Body of pancreas (tissue), 4 donors: Measurements from ENCODE around the gene GRHPR. TPM values are rescaled to one million over a fixed set of nuclear protein-coding genes. Genes with fewer than 3 reads are reported as not detected.

ENCODE experiments used
- ATAC-seq: fragments of 150-250 bp; one replicate; pipeline ENCODE4 v1.9.1; 2016
- DNase-seq, 4 donors: peaks; one replicate each; pipeline ENCODE4 v3.0.0-alpha.2; 2019
- H3K27ac ChIP-seq, 4 donors: fragments of 200-600 bp; sonication (generic); 1 replicate in 3 of 4; 2 replicates in 1 of 4; pipeline versions ENCODE4 v1.5.1 to v1.6.1; 2016 to 2019; ENCODE audit warnings: mild to moderate bottlenecking in 1 of 4, mixed read lengths in 1 of 4, moderate library complexity in 1 of 4
- H3K27me3 ChIP-seq, 2 donors: fragments of 200-600 bp; sonication (generic); one replicate each; pipeline ENCODE4 v1.6.0; 2016; ENCODE audit warnings: mild to moderate bottlenecking in 1 of 2
- H3K36me3 ChIP-seq, 2 donors: fragments of 200-600 bp; sonication (generic); replicated peaks in 1 of 2; 2 replicates each; pipeline ENCODE4 v1.5.1; 2016; ENCODE audit warnings: low read depth in 2 of 2; ENCODE audit not compliant: insufficient read depth in 1 of 2
- H3K4me1 ChIP-seq: fragments of 200-600 bp; sonication (generic); one replicate; pipeline ENCODE4 v1.6.0; 2016
- H3K4me3 ChIP-seq, 2 donors: fragments of 200-600 bp; sonication (generic); 1 replicate in 1 of 2; 2 replicates in 1 of 2; pipeline ENCODE4 v1.5.1; 2016 to 2019
- H3K9me3 ChIP-seq, 3 donors: fragments of 200-600 bp; sonication (generic); 1 replicate in 2 of 3; 2 replicates in 1 of 3; pipeline ENCODE4 v1.5.1; 2016
- POLR2A ChIP-seq, 3 donors: fragments of 450-650 bp; IDR thresholded peaks; one replicate each; pipeline ENCODE4 v1.6.1; 2016; ENCODE audit warnings: antibody characterized with exemption in 3 of 3, mild to moderate bottlenecking in 2 of 3
- WGBS, 2 donors: methylation state at CpG; one replicate each; pipeline ENCODE4 v1.1.5; 2017; 5-methylcytosine and 5-hydroxymethylcytosine counted together
- intact Hi-C: fragments of 100-400 bp; cut with DNase I; formaldehyde crosslinking; loops from one replicate; pipeline ENCODE4 v1.15.1; 2023
- total RNA-seq, 2 donors: library from RNA; depleted of rRNA; stranded (reverse); fragments of >200 nt; gene quantifications; one replicate each; pipeline ENCODE4 v1.1.0, GENCODE V29; 2016
- TF ChIP-seq, protein P1 (sequence below), 7 experiments: fragments of 450-650 bp in 4 of 7; fragments of 200-600 bp in 3 of 7; sonication (generic) in 3 of 7; IDR thresholded peaks; one replicate each; pipeline ENCODE4 v1.5.1; 2016 to 2019; ENCODE audit warnings: antibody characterized with exemption in 7 of 7

The GRHPR gene
- total RNA-seq, 2 donors from 2014 or later: 61.0 to 95.3 TPM

DNA sequence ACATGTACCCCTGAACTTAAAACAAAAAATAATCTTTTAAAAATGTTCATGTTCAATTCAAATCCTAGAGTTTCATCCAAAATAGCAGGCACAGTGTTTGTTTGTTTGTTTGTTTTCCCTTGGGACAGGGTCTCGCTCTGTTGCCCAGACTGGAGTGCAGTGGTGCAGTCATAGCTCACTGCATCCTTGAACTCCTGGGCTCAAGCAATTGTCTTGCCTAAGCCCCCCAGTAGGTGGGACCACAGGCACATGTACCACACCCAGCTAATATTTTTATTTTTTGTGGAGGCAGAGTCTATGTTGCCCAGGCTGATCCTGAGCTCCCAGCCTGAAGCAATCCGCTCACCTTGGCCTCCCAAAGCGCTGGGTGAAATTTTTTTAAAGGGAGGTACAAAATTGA lies 58.3 kb downstream of the GRHPR start:
- TF ChIP-seq POLR2A (IDR thresholded peaks at IDR 0.05): no peak
- DNase-seq: no peak
- no peak overlapping the region for H3K4me3 ChIP-seq
- H3K27me3 ChIP-seq: no peaks in the 10 kb centered on the region
- H3K4me1 ChIP-seq: peaks cover 5% of the 10 kb centered on the region
- H3K36me3 ChIP-seq: no peaks in the 10 kb centered on the region
- H3K9me3 ChIP-seq: no peaks in the 10 kb centered on the region
- WGBS, 2 donors: 67 to 83% methylated on average over 3 of the region's 3 CpGs
- intact Hi-C loops: no loop called here
- no peak for ATAC-seq
- no peak overlapping the region for H3K27ac ChIP-seq

DNA sequence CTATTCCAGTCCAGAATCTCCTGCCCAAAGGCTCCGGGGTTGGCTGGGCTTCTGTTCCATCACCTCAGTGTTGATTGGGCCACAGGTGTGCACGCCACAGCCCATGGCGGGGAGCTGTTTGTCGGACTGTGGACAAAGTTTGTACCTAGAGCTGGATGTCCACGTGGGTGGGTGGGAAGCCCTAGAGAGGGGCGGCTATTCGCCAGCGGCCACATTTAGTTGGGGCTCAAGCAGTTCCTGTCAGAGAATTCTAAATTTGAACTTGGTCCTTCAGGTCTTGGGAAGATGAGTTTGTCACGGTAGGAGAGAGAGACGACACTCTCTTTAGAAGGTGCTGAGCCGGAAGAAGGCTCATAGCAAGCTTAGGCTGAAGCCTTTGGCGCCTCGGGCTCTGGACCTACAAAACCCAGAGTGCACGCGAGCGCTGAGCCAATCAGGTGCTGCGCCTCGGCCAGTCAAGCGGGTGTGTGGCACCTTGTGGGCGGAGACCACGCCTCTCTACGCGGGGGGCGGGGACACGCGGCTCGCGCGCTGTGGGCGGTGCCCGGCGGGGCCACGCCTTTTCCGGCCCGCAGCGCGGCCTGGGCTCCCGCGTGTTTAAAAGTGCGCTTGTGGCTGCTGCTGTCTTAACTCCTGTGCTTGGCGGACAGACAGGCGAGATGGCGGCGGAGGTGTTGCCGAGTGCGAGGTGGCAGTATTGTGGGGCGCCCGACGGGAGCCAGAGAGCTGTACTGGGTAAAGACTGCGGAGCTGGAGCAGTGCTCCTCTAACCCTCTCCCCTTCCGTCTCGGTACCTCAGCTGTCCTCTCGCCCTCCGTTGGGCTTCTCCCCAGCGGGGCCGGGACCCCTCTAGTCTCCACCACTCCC lies 63.1 kb downstream of the GRHPR start, which contains the start of gene POLR1E:
TSS of gene POLR1E (plus strand) at position 560 of the 867 bp plus-strand sequence. CDS start at position 660, 100 bp downstream.
- no peaks in the 10 kb centered on the region for H3K27me3 ChIP-seq
- peaks cover 23% of the 10 kb centered on the region for H3K4me1 ChIP-seq
- WGBS, 2 donors: 2 to 3% methylated on average over 6 to 55 of the region's 56 CpGs
- intact Hi-C loops: no loop called here
- H3K27ac ChIP-seq: peak within 1 kb of the TSS in 3 of 4 donors; percentile 58 to 73 (median 63)
- H3K9me3 ChIP-seq: no peaks in the 10 kb centered on the region
- peak within 1 kb of the TSS; percentile 65 to 95 for H3K4me3 ChIP-seq
- DNase-seq (peak; percentile 97 to 99 (median 98)), ATAC-seq (peak; percentile 99)
- TF ChIP-seq, protein P1, sequence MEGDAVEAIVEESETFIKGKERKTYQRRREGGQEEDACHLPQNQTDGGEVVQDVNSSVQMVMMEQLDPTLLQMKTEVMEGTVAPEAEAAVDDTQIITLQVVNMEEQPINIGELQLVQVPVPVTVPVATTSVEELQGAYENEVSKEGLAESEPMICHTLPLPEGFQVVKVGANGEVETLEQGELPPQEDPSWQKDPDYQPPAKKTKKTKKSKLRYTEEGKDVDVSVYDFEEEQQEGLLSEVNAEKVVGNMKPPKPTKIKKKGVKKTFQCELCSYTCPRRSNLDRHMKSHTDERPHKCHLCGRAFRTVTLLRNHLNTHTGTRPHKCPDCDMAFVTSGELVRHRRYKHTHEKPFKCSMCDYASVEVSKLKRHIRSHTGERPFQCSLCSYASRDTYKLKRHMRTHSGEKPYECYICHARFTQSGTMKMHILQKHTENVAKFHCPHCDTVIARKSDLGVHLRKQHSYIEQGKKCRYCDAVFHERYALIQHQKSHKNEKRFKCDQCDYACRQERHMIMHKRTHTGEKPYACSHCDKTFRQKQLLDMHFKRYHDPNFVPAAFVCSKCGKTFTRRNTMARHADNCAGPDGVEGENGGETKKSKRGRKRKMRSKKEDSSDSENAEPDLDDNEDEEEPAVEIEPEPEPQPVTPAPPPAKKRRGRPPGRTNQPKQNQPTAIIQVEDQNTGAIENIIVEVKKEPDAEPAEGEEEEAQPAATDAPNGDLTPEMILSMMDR (IDR thresholded peaks at IDR 0.05): no peak
- peak; percentile 61 to 83 (median 80) for TF ChIP-seq POLR2A (IDR thresholded peaks at IDR 0.05)
- H3K36me3 ChIP-seq: peaks cover 0 to 3% of the 10 kb centered on the region in 2 donors

DNA sequence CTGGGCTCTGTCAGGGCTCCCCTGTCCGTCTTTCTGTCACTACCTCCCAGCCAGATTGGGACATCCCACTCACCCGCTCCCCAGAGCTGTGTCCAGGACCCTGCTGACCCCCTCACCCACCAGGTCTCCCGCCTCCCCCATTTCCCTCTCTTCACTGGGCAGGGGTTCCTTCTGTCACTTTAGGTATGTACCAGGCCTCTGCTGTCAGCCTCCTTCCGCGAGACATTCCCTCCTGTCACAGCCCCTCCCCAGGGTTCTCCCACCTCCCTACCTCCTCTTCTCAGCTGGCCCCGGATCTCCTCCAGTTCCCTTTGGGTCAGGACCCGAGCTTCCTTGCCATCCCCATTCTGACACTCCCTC lies 63.7 kb downstream of the GRHPR start:
- no peak for TF ChIP-seq POLR2A (IDR thresholded peaks at IDR 0.05)
- TF ChIP-seq, protein P1 (IDR thresholded peaks at IDR 0.05): no peak
- 0 to 2% methylated on average over 7 of the region's 7 CpGs for WGBS, 2 donors
- Histone ChIP-seq H3K4me1 (peaks cover 23% of the 10 kb centered on the region), H3K4me3 (peak overlapping the region; percentile 65 to 95), H3K27me3 (no peaks in the 10 kb centered on the region), H3K9me3 (no peaks in the 10 kb centered on the region), H3K27ac (peak overlapping the region in 3 of 4 donors; percentile 58 to 73 (median 63)), H3K36me3 (peaks cover 0 to 3% of the 10 kb centered on the region in 2 donors)
- intact Hi-C loops: no loop called here
- DNase-seq: no peak
- no peak for ATAC-seq

Other genes with a start within 250 kb of the GRHPR start
- 1 to 10 TPM; 8.8 to 9.9 TPM for gene ZBTB5, start 42.8 kb downstream of the GRHPR start, total RNA-seq
- gene POLR1E, start 63.3 kb downstream of the GRHPR start, total RNA-seq: 10 to 100 TPM in 1 of 2 donors, 1 to 10 TPM in 1; 9.6 to 15.0 TPM
- 10 to 100 TPM; 13.2 to 15.3 TPM for gene FBXO10, start 153.7 kb downstream of the GRHPR start, total RNA-seq
- gene TOMM5, start 169.9 kb downstream of the GRHPR start, total RNA-seq: 10 to 100 TPM; 37.6 to 48.8 TPM
- under 1 TPM; 0.66 to 0.78 TPM for gene FRMPD1, start 228.3 kb downstream of the GRHPR start, total RNA-seq